Caco-2 (cell line): Measurements from ENCODE around the gene AMFR. TPM values are rescaled to one million over a fixed set of nuclear protein-coding genes. Genes with fewer than 3 reads are reported as not detected.

ENCODE experiments used
- BruUV-seq: library from RNA; stranded (reverse); fragments of 400-500 nt; replicated peaks from 2 replicates; lab custom pipeline; 2021; lab: Mats Ljungman, UMichigan
- CTCF ChIA-PET: fragments of 300-600 bp; sonication (Branson Sonifier 250); formaldehyde crosslinking; loops from one replicate; lab custom pipeline; 2022; ENCODE audit warnings: antibody characterized with exemption; lab: Charles Lee
- POLR2A ChIA-PET: fragments of 300-600 bp; sonication (Branson Sonifier 250); formaldehyde crosslinking; loops from one replicate; lab custom pipeline; 2022; ENCODE audit warnings: antibody characterized with exemption; lab: Charles Lee
- DNase-seq, 2 experiments: peaks; one replicate each; pipeline versions ENCODE4 v3.0.0 to v3.0.0-alpha.2; 2020 to 2022
- H3K27me3 ChIP-seq: replicated peaks from 2 replicates; pipeline ENCODE4 v1.6.0; 2011; ENCODE audit warnings: low read length; ENCODE audit not compliant: control insufficient read depth, insufficient read depth
- H3K36me3 ChIP-seq: 2 replicates; pipeline ENCODE4 v1.5.1; 2011; ENCODE audit warnings: low read length; ENCODE audit not compliant: control insufficient read depth, insufficient read depth
- H3K4me1 ChIP-seq: fragments of 250-450 bp; sonication (Bioruptor Pico); 2 replicates; pipeline ENCODE4 v1.5.1; 2020; ENCODE audit warnings: mild to moderate bottlenecking
- H3K4me3 ChIP-seq: 2 replicates; pipeline ENCODE4 v1.5.1; 2011; ENCODE audit warnings: low read depth, mild to moderate bottlenecking, control low read depth, low read length
- H3K9me3 ChIP-seq: fragments of 250-450 bp; sonication (Bioruptor Pico); 2 replicates; pipeline ENCODE4 v1.5.1; 2020; ENCODE audit warnings: mild to moderate bottlenecking, moderate library complexity
- H3K27ac Mint-ChIP-seq: one replicate; pipeline ENCODE4 v1.8.0; 2022; ENCODE audit warnings: mixed read lengths; ENCODE audit not compliant: unreplicated experiment
- H3K27me3 Mint-ChIP-seq: one replicate; pipeline ENCODE4 v1.8.0; 2022; ENCODE audit warnings: mixed read lengths; ENCODE audit not compliant: insufficient read depth, unreplicated experiment
- H3K36me3 Mint-ChIP-seq: one replicate; pipeline ENCODE4 v1.8.0; 2022; ENCODE audit warnings: mild to moderate bottlenecking, mixed read lengths; ENCODE audit not compliant: insufficient read depth, unreplicated experiment
- H3K4me1 Mint-ChIP-seq: one replicate; pipeline ENCODE4 v1.8.0; 2022; ENCODE audit warnings: low read depth, mixed read lengths; ENCODE audit not compliant: unreplicated experiment
- H3K4me3 Mint-ChIP-seq: one replicate; pipeline ENCODE4 v1.8.0; 2022; ENCODE audit warnings: mild to moderate bottlenecking, moderate library complexity, mixed read lengths; ENCODE audit not compliant: unreplicated experiment
- H3K9me3 Mint-ChIP-seq: one replicate; pipeline ENCODE4 v1.8.0; 2022; ENCODE audit warnings: mixed read lengths; ENCODE audit not compliant: unreplicated experiment
- CTCF ChIP-seq, 2 experiments: fragments of 200-600 bp in 1 of 2; IDR thresholded peaks; 1 replicate in 1 of 2; 2 replicates in 1 of 2; pipeline versions ENCODE4 v1.5.1 to v1.8.0; 2011 to 2022; ENCODE audit warnings: antibody characterized with exemption in 1 of 2, control low read depth in 1 of 2, inconsistent platforms in 1 of 2, low read depth in 1 of 2, low read length in 1 of 2, mild to moderate bottlenecking in 1 of 2, moderate library complexity in 1 of 2; ENCODE audit not compliant: insufficient read depth in 1 of 2, severe bottlenecking in 1 of 2, unreplicated experiment in 1 of 2
- intact Hi-C: fragments of 100-400 bp; cut with micrococcal nuclease; formaldehyde crosslinking; loops from one replicate; pipeline ENCODE4 v1.10.0; 2022; ENCODE audit not compliant: unreplicated experiment
- total RNA-seq: library from RNA; stranded (reverse); gene quantifications from 2 replicates; pipeline ENCODE4 v1.2.3, GENCODE V29; 2022

Gene AMFR
- total RNA-seq, 1 experiment from 2014 or later, result 106 TPM

GRCh38 chr16:56327071-56327928 lies 98.0 kb downstream of the AMFR start:
- ChIA-PET CTCF (interaction anchor here (1.0 to 3.4 kb wide), 2 partner anchors 29 to 375 kb away, joined by 5 to 32 read pairs; no protein-coding TSS in a partner anchor), POLR2A (no interaction called here)
- H3K36me3 Mint-ChIP-seq, result no peaks in the 10 kb centered on the region
- no peak for TF ChIP-seq CTCF (IDR thresholded peaks at IDR 0.05; ENCODE audit: insufficient read depth in 1 of 2, low read depth in 1 of 2, low read length in 1 of 2, severe bottlenecking in 1 of 2, unreplicated experiment in 1 of 2)
- no peaks in the 10 kb centered on the region for H3K27me3 Mint-ChIP-seq
- no peaks in the 10 kb centered on the region for H3K9me3 Mint-ChIP-seq
- H3K27me3 ChIP-seq, result no peaks in the 10 kb centered on the region
- intact Hi-C loops, result no loop called here
- no TSS peak for BruUV-seq
- DNase-seq, result no peak
- H3K4me1 Mint-ChIP-seq, result no peaks in the 10 kb centered on the region
- H3K36me3 ChIP-seq, result no peaks in the 10 kb centered on the region
- no peaks in the 10 kb centered on the region for H3K9me3 ChIP-seq
- no peak overlapping the region for H3K27ac Mint-ChIP-seq
- H3K4me3 Mint-ChIP-seq, result no peak overlapping the region
- no peaks in the 10 kb centered on the region for H3K4me1 ChIP-seq
- no peak overlapping the region for H3K4me3 ChIP-seq

- intact Hi-C loops, result no loop called here
- no peak overlapping the region for H3K4me3 ChIP-seq
- POLR2A ChIA-PET, result no interaction called here
- CTCF ChIA-PET, result interaction anchor here (0.6 to 0.9 kb wide), 4 partner anchors 8 to 344 kb away, joined by 3 to 9 read pairs (median 4); no protein-coding TSS in a partner anchor
- H3K36me3 ChIP-seq, result no peaks in the 10 kb centered on the region
- H3K4me1 ChIP-seq, result no peaks in the 10 kb centered on the region
- H3K9me3 ChIP-seq, result no peaks in the 10 kb centered on the region
- no peak overlapping the region for H3K4me3 Mint-ChIP-seq
- no peak for DNase-seq
- H3K27me3 Mint-ChIP-seq, result no peaks in the 10 kb centered on the region
- H3K9me3 Mint-ChIP-seq, result no peaks in the 10 kb centered on the region
- H3K4me1 Mint-ChIP-seq, result no peaks in the 10 kb centered on the region
- BruUV-seq, result no TSS peak
- H3K36me3 Mint-ChIP-seq, result no peaks in the 10 kb centered on the region
- no peak for TF ChIP-seq CTCF (IDR thresholded peaks at IDR 0.05; ENCODE audit: insufficient read depth in 1 of 2, low read depth in 1 of 2, low read length in 1 of 2, severe bottlenecking in 1 of 2, unreplicated experiment in 1 of 2)
- no peak overlapping the region for H3K27ac Mint-ChIP-seq
- no peaks in the 10 kb centered on the region for H3K27me3 ChIP-seq
Measured at GRCh38 chr16:56325956-56326355, 99.4 kb downstream of the AMFR start.

GRCh38 chr16:56324406-56324805 lies 100.9 kb downstream of the AMFR start:
- Mint-ChIP-seq H3K27me3 (no peaks in the 10 kb centered on the region), H3K36me3 (no peaks in the 10 kb centered on the region), H3K4me1 (no peaks in the 10 kb centered on the region), H3K9me3 (no peaks in the 10 kb centered on the region), H3K27ac (no peak overlapping the region), H3K4me3 (no peak overlapping the region)
- Histone ChIP-seq H3K27me3 (no peaks in the 10 kb centered on the region), H3K36me3 (no peaks in the 10 kb centered on the region), H3K4me1 (no peaks in the 10 kb centered on the region), H3K9me3 (no peaks in the 10 kb centered on the region), H3K4me3 (no peak overlapping the region)
- POLR2A ChIA-PET, result no interaction called here
- no peak for DNase-seq
- CTCF ChIA-PET, result no interaction called here
- no peak for TF ChIP-seq CTCF (IDR thresholded peaks at IDR 0.05; ENCODE audit: insufficient read depth in 1 of 2, low read depth in 1 of 2, low read length in 1 of 2, severe bottlenecking in 1 of 2, unreplicated experiment in 1 of 2)
- BruUV-seq, result no TSS peak
- intact Hi-C loops, result no loop called here
